OCI-LY3 (cell line): ENCODE measurements around the gene ATP2B1.

ENCODE experiments used
- CTCF ChIP-seq: fragments of 200-600, 300-600 bp; sonication (generic); IDR thresholded peaks from 2 replicates; pipeline ENCODE4 v1.5.1; 2014; ENCODE audit warnings: antibody characterized with exemption, low read length, low read depth
- EZH2phosphoT487 ChIP-seq: fragments of 200-600 bp; shearing (Covaris generic); IDR thresholded peaks from 2 replicates; pipeline ENCODE4 v1.6.1; 2018; ENCODE audit warnings: antibody characterized with exemption, mixed run types, low read depth

GRCh38 chr12:89603678-89604077 is 105.0 kb downstream of the ATP2B1 start:
- no peak for TF ChIP-seq CTCF
- TF ChIP-seq EZH2phosphoT487: no peak
